Left forelimb (tissue), 1 donor: ENCODE measurements around the gene CDC25A.
"Not testable (repeated sequence)": the region's sequence is repeated elsewhere in the genome, so short reads cannot be mapped to it uniquely, and the experiment has no call there.

ENCODE experiments used
- DNase-seq: peaks from one replicate; pipeline ENCODE4 v3.0.0-alpha.2; 2018; ENCODE audit warnings: low spot score

CDC25A gene

DNA sequence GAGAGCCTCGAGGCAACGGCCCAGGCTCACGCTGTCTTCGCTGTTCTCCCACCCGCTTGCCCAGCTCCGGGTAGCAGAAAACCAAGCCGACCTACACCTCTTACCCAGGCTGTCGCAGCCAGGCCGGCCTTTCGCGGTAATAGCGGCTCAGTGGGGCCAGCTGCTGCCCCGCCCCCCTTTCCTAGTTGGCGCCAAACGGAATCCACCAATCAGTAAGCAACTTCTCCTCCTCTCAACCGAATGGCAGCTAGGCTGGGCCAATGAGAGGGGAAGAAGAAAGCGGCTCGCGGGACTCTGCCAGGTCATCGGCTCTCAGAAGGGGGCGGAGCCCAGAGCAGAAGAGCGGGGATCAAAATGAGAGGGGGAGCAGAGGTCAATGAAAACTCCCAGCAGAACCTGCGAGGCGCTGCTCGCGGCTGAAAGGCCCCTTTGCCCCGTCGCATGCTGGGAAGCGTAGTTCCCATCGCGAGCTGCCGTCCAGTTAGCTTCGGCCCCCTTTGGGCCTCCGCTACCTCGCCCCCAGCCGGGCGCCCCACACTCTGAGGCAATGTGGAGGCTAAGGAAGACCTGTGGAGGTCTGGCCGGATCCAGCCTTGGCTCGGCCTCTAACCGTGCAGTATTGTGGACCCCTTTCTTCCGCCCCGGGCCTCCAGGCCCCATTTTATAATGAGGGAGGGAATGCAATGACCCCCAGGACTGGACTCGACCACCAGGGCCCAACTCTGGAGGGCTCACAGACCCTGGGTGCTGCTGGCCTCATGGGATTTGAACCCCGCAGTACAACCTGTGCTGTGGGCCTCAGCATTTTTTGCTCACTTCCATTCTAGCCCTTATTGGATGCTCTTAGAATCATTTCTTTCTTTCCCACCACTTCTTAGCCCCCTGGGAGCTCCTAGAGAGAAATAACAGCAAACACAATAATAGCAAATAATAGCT, at the start of gene CDC25A:
CDC25A (minus strand) TSS at position 152 of the 936 bp plus-strand sequence. CDS start 470 bp downstream, outside the sequence.
- peak; percentile 97 for DNase-seq

DNA sequence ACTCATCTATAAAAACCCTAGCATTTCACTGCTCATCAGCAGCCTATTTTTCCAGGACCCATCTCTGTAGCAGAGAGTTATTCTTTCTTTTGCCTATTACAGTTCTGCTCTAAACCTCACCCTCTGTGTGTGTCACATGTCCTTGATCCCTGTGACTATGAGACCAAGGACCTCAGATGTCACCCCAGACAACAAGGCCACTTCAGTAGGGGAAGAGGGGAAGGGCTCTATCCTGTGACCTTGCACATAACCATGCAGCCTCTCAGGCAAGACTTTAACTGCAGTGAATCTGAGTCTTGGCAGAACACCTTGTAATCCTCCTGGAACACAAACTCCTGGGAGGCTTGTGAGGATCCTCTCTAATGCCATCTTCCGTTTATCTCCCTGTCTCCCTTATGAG, 48.3 kb upstream of the CDC25A start:
- DNase-seq = no peak

DNA sequence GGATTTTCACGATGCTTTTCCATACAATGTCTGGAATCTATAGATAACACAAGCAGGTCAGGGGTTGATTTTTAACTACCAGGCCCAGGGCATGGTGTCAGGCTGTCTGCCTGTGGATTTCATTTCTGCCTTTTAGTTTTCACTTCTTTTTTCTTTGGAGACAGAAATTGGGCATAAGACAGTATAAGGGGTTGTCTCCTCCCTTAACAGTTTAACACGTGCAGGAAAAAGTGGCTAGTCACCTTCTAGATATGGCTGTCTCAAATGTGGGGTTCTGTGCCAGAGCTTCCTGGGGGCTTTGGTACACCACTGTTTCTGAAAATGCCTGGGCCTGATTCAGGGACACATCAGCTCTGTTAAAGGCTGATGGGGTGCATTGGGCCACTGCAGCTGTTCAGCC, 45.3 kb upstream of the CDC25A start:
- no peak for DNase-seq

DNA sequence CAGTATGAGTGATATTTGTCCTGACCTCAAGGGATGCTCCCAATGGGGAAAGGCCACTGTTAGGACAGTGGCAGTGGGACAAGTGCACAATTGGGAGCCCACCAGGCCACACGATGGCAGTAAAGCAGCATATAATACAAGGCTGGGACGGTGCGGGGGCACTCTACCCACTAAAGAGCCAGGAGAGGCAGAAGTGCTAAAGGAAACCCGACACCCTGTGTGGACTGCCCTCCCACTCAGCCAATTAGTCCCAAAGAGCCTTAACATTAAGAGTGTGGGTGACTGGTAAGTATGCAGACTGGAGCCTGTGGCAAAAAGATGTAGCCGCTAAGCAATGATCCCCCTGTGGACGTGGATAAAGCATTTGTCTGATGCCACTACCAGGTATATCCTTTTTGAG, 44.5 kb upstream of the CDC25A start:
- DNase-seq = no peak

DNA sequence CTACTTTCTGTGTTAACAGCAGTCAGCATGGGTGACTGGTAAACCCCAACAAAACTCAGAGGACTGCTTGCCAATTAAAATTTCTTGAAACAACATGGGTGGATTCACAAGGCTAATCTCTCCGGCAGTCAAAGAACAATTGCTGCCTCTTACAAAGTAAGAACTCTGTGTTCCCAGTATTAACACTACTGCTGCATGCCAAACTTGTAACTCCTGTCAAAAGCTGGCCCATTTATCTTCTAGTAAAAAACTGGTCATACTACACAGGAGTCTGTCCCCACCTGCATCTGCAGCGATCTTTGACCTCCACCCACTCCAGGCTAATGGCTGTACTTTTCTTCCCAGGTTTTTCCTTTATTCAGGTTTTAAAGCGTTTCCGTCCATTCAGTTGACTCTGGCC, 44.0 kb upstream of the CDC25A start:
- no peak for DNase-seq

DNA sequence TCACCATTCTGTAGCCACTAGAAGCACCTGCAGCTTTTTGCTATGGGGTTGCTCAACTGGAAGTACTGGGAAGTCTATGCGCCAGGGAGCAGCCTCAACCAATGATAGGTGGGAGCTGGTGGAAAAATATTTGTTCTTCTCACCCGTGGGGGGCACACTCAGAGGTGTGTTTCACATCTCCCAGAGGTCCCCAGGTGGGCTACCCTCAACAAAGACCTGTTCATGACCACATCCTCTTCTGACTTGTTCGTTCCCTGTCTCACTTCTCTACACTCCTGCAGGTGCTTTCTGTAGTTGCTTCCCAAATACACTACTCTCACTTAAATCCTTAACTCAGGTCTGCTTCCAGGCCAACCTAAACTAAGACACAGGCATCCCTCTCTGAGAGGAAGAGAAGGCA, 38.7 kb upstream of the CDC25A start:
- no peak for DNase-seq

DNA sequence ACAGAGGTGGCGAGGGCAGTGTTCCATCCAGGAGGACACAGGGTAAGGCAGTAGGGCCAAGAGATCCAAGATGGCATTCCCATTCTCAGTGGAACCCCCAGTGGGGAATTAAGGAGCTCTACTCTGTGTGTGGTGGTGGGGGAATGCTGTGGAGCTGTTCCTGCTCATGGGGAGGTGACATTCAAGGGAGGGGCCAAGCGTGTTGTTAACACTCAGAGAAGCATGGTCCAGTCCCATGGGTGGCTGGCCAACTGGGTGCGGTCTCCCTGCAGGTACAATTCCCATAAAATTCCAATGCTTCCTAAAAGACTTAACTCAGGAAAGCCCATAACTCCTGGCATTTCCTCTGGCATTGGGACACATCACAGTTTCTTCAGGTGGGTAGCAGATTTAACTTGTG, 37.4 kb upstream of the CDC25A start:
- DNase-seq = no peak

DNA sequence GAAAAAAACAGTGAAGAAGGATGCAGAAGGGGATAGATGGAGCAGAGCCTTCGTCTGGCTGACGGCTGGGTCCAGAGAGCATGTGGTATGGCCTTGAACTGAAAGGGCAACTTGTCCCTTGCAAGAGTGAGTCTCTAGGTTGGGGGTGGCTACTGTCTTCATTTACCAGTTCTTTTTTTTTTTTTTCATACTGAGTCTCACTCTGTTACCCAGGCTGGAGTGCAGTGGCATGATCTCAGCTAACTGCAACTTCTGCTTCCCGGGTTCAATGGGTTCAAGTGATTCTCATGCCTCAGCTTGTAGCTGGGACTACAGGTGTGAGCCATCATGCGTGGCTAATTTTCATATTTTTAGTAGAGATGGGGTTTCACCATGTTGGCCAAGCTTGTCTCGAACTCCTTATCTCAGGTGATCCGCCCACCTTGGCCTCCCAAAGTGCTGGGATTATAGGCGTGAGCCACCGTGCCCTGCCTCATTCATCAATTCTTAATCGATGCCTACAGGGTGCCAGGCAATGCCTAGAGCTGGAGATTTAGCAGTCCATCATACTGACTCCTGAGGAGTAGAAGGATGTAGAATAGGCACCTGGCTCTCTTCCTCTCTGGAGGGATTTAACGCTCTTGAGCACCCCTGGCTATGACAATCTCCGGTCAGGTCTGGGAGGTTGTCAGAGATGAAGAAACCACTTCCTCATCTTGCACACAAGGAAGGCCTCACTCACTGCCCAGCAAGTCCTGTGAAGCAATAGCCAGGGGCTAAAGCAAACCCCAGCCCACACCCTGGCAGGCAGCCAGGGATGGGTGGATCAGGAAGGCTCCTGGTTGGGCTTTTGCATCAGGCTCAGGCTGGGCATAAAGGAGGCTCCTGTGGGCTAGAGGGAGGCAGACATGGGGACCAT, 34.6 kb upstream of the CDC25A start, which contains the start of gene CAMP:
CAMP (plus strand) TSS at position 880 of the 898 bp plus-strand sequence; CDS start at position 897, 17 bp downstream.
- DNase-seq = no peak

DNA sequence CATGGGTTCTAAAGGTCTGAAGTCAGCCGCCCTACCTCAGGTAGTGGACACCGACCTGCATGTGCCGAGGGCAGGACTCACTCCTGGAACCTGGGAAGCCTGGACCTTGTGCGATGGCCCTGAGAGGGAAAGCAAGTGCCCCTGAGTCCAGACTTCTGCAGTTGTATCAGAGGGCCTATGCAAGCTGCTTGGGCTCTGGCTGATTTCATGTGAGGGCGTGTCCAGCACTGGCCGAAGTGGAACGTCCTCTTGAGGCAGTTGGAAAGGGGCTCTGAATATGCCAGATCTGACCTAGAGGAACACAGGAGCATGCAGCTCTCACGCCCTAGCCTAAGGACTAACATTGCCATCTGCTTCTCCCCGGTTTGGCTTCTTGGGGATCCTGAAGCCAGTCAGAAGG, 32.5 kb upstream of the CDC25A start:
- DNase-seq = no peak

DNA sequence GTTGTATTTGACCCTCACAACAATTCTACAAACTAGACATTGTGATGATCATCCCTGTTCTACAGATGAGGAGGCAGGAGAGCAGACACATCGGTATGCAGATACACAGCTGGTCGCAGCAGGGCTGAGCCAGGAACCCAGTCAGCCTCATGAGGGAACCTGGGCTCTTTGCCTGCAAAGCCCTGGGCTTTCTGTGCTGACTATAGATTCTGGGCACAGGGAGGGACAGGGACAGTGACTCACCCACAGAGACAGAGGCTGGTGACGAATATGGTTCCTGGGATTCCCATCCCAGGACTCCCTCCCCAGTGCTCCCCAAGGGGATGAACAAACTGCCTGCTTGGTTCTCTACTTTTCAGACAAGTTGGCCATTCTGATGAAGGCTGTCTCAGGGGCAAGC, 31.3 kb upstream of the CDC25A start:
- DNase-seq = no peak

DNA sequence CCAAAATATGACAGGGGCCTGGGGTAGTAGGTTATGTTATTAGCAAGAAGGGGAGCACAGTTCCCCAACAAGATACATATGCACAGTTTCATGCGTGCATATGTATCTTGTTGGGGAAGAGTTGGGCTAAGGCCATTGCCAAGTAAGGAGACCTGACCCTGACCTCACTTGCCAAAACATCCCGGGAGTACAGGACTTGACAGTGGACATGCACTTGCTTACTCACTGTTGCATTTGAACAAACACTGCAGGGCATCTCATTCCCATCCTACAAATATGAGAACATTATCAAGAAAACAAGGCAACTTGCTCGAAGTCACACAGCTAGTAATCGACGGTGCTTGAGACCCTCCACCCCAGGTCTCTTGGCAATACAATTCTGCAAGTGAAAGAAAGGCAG, 30.3 kb upstream of the CDC25A start:
- DNase-seq = no peak

DNA sequence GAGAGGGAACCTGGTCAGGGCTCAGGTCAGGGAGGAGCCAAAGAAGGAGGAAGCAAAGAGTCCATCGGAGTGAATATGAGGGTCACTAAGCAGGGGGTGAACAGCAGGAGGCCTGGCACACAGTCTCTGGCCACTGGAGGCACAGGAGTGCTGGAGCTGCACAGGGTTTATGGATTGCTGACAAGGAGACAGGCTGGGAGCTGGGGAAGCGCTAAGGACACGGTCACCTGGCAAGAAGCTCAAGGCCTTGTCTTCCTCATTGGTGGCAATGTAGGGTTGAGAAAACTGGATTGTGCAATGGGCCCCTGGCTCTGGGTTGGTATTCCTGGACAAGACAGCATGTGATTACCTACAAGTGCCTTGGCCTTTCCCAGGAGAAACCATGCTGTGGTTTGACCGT, 29.2 kb upstream of the CDC25A start:
- no peak for DNase-seq

DNA sequence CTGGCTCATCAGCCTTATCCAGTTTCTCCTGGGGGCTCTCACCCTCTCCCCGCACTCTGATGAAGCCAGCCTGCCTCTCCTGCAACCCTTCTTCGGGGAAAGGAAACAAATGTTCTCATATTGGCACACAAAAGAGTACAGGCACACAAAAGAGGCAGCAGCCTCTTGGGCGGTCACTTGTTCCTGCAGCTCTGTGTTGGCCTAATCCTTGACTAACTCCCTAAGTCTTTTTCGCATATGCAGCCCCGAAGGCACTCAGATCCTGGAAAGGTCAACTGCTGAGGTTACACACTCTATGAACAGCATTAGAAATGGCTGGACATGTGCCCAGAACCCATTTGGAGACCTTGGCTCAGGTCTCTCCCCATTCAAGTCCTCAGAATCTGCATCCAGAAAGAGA, 27.7 kb upstream of the CDC25A start:
- no peak for DNase-seq

DNA sequence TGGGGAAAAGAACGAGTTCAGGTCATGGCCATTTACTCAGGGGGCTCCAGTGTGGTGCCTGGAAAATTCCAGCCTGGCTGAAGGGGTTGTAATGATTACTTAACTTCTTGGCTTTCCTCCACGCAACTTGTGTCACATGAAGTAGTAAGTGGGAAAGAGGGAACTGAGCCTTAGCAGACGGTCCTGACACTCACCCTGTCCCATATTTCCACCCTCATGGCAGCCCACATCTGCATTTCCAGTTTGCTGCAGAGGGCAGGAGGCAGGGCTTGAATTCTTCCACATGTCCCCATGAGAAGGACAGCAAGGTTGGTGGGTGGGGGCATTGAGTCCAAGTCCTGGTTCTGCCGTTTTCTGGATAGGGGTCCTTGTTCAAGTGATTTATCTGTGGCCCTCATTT, 27.2 kb upstream of the CDC25A start:
- DNase-seq = no peak

DNA sequence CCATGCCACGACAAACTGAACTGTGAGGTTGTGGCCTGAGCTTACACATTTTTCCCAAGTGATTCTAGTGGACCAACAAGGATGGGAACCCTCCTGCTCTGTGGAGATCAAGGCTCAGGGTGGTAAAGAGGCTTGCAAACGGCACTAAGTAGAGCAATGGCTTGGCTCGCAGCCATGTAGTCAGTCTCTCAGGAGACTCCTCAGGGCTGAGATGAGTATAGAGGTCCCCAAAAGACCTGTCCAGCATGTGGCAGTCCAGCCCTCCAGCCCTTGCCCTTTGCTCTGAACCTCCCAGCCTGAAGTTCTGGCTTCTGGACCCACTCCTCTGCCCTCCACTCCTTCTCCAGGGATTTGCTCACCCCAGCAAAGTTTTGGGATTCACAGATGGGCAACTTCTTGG, 26.8 kb upstream of the CDC25A start:
- no peak for DNase-seq

DNA sequence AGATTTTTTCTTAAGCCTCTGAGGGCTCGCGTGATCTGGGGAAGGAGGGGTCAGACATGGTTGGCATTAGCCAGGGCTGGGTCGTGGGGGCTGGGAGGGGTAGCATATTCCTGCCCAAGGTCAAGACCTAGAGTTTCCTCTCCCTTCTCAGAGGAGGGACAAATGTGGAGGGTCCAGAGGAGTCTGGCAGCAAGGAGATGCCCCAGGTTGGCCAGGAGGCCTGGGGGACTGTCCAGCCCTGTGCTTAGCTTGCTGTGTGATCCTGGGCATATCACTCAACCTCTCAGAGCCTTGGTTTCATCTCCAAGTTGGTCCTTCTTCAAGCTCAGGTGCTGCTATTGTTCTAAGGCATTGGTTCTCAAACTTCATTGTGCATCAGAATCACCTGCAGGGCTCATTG, 26.0 kb upstream of the CDC25A start:
- no peak for DNase-seq

DNA sequence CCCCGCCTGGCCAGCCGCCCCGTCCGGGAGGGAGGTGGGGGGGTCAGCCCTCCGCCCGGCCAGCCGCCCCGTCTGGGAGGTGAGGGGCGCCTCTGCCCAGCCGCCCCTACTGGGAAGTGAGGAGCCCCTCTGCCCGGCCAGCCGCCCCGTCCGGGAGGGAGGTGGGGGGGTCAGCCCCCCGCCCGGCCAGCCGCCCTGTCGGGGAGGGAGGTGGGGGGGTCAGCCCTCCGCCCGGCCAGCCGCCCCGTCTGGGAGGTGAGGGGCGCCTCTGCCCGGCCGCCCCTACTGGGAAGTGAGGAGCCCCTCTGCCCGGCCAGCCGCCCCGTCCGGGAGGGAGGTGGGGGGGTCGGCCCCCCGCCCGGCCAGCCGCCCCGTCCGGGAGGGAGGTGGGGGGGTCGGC, 23.6 kb upstream of the CDC25A start:
- DNase-seq = not testable (repeated sequence)

DNA sequence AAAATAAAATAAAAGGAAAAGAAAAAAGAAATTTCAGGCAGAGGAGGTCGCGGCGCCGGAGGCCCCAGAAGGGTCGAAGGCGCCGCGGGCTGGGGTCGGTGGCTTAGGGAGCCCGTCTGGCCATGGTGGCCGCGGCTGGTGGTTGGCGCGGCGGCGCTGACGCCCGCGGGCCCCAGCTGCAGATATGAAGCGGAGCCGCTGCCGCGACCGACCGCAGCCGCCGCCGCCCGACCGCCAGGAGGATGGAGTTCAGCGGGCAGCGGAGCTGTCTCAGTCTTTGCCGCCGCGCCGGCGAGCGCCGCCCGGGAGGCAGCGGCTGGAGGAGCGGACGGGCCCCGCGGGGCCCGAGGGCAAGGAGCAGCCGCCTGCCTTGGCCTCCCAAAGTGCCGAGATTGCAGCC, 22.3 kb upstream of the CDC25A start:
- not testable (repeated sequence) for DNase-seq

DNA sequence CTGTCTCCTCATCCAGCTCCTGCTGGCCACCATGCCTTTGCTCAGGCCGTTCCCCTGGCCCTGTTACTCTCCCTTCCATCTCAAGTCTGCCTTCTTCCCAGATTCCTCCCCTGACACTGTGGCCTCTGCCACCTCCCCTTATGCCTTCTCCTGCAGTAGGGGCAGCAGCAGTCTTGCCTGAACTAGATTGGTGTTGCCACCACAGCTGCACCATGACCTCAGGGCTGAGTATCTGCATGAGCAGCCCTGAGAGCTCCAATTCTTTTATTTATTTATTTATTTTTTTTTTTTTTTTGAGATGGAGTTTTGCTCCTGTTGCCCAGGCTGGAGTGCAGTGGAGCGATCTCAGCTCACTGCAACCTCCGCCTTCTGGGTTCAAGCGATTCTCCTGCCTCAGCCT, 21.2 kb upstream of the CDC25A start:
- DNase-seq = no peak

DNA sequence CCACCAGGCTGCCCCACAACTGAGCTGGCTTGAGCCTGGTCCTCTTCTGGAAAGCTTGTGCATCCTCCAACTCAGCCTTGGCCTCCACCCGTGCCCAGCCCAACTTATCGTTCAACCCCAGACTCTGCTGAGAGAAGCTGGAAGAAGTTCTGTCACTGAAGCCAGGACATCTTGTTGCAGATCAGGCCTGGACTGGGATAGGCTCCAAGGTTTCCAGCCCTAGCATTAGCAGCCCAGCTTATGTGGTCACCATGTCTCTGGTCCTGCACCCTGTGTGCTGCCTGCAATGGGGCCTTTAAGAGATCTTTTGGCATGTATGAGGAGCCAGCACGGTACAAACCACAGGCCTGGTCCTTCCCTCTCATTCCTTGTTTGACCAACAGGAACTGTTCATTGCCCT, 19.9 kb upstream of the CDC25A start:
- DNase-seq = no peak

DNA sequence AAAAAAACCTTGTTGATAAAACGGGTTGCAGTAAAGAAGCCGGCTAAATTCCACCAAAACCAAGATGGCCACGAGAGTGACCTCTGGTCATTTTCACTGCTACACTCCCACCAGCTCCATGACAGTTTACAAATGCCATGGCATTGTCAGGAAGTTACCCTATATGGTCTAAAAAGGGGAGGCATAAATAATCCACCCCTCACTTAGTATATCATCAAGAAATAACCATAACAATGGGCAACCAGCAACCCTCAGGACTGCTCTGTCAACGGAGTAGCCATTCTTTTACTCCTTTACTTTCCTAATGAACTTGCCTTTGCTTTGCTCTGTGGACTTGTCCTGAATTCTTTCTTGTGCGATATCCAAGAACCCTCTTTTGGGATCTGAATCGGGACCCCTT, 14.4 kb upstream of the CDC25A start:
- no peak for DNase-seq

DNA sequence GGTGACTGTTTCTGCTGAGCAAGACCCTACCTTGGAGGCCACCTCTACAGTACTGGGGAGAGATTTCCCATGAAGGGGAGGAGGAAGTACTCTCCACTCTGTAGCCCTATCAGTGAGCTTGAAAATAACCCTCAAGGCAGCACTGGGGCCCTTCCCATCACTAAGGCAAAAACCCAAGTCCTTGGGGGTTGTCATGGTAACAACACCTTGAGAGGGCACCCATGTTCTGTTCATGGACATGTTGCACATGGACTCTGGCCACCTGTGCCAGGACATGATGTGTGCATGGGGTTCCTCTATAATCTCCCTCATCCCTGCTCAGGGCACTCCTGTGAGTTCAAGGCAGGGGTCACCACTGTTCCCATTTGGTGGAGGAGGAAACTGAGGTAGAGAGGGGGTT, 10.9 kb upstream of the CDC25A start:
- no peak for DNase-seq

DNA sequence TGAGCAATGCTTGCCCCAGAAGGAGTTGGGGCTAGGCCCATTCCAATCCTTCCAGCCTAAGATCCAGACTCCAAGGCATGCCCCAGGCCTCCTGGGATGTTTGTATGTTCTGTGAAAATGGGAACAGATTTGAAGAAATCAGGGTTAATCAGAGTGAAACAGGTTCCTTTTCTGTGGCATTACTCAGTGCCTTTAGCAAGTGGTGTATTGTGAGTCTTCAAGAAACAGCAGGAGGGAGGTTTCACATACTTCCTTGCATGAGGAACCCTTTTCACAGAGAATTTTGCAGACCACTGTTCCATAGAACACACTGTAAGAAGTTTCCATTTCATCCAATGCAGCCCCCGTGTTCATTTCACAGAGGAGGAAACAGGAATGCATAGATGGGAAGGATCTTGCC, 8.4 kb upstream of the CDC25A start:
- DNase-seq = no peak
